Bronchial epithelial cell (primary cell): Measurements from ENCODE around the gene TIMP4. TPM values are rescaled to one million over a fixed set of nuclear protein-coding genes. Genes with fewer than 3 reads are reported as not detected.

Experiments used
- DNase-seq: peaks from one replicate; pipeline ENCODE4 v3.0.0-alpha.2; 2010; ENCODE audit warnings: low read depth
- FAIRE-seq: peaks from 2 replicates; lab custom pipeline; 2011; peaks lifted over from hg19 to GRCh38; lab: Jason Lieb, UNC
- H3K27me3 ChIP-seq: 2 replicates; pipeline ENCODE4 v1.5.1; 2011; ENCODE audit warnings: low read length; ENCODE audit not compliant: control insufficient read depth, insufficient read depth
- H3K36me3 ChIP-seq: 2 replicates; pipeline ENCODE4 v1.5.1; 2011; ENCODE audit warnings: low read length; ENCODE audit not compliant: control insufficient read depth, insufficient read depth
- H3K4me3 ChIP-seq: 2 replicates; pipeline ENCODE4 v1.5.1; 2011; ENCODE audit warnings: mild to moderate bottlenecking, low read depth, low read length, control low read depth
- CTCF ChIP-seq: IDR thresholded peaks from 2 replicates; pipeline ENCODE4 v1.5.1; 2011; ENCODE audit warnings: mild to moderate bottlenecking, moderate library complexity, low read length, control low read depth, inconsistent platforms; ENCODE audit not compliant: insufficient read depth, severe bottlenecking
- total RNA-seq: library from RNA; depleted of rRNA; stranded (reverse); fragments of >200 nt; gene quantifications from 2 replicates; pipeline ENCODE4 v1.2.1, GENCODE V29; 2014

Gene TIMP4
- total RNA-seq, 1 donor from 2014 or later, result 1.1 TPM

DNA sequence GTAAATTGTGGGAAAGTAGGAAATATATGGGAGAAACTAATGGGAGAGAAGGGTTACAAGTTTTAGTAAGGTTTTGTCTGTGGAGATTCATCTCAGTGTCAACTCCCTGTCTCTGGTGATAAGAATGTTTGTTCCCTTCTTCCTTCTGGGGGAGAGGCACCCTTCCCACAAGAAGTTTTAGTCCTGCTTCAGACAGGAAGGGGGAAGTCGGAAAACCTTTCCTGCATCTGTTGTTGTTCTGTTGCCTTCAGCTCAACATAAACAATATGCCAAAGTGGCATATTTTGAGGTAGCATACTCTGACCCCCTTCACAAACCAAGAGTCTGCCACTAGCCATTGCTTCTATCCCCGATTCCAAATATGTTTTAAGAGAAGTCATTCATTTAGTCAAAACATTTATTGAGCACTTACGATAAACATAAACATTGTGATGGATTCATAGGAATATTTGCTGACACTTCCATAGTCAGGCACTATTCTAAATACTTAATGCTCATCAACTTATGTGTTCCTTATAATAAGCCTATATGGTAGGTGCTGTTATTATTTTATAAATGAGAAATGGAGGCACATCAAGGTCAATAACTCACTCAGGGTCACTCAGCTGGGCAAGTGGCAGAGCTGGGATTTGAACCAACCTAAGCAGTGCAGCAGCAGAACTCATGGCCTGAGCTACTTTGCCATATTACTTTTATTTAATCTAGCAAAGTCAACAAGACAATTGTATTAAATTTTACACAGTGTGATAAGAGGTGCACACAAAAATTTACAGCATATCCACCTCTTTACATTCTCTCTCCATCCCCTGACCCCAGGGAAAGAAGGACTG, 34.2 kb upstream of the TIMP4 start:
- Histone ChIP-seq H3K27me3 (no peaks in the 10 kb centered on the region), H3K4me3 (no peak overlapping the region), H3K36me3 (no peaks in the 10 kb centered on the region)
- no peak for DNase-seq
- no peak for TF ChIP-seq CTCF
- FAIRE-seq, result no peak

DNA sequence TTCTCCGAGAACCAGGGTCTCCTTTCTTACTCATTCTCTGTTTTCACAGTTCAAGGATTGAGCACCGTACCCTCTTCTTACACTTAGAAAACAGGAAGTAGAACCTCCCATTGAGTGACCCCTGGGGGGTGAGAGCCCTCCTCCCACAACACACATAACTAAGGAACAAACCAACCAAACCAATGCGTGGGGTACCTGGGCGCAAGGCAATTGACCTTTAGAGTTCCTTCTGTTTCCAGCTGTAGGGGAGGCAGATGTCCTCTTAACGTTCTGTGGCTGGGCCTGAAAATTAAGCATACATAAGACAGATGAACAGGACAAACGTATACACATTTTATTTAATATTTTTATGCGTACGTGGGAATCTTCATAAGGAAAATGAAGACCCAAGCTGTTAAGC, 33.5 kb upstream of the TIMP4 start:
- no peak for TF ChIP-seq CTCF
- Histone ChIP-seq H3K4me3 (no peak overlapping the region), H3K36me3 (no peaks in the 10 kb centered on the region), H3K27me3 (no peaks in the 10 kb centered on the region)
- DNase-seq (no peak), FAIRE-seq (no peak)

- no peaks in the 10 kb centered on the region for H3K36me3 ChIP-seq
- H3K4me3 ChIP-seq, result no peak overlapping the region
- FAIRE-seq (no peak), DNase-seq (no peak)
- no peaks in the 10 kb centered on the region for H3K27me3 ChIP-seq
- no peak for TF ChIP-seq CTCF
These were observed 32.8 kb upstream of the TIMP4 start for GRCh38 chr3:12191559-12191958.

DNA sequence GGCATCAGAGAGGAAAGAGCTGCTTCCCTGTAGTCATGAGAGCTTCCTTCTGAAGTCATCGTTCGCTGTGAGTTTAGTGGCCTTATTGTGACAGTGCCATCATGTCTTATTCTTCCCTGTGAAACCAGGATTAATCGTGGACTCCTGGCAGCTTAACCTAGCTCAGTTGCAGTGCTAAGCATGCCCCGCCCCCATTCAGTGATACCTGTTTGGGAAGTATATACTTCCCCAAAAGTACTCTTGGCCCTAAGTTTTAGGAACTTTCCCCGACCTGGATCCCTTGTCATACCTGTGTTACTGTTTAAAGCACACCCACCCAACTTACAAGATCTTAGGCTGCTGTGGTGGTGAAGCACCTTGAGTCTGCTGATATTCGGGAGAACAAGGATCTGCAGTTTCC, 32.1 kb upstream of the TIMP4 start:
- no peaks in the 10 kb centered on the region for H3K36me3 ChIP-seq
- no peak for TF ChIP-seq CTCF
- no peak for FAIRE-seq
- no peak for DNase-seq
- H3K27me3 ChIP-seq, result no peaks in the 10 kb centered on the region
- H3K4me3 ChIP-seq, result no peak overlapping the region

- Histone ChIP-seq H3K4me3 (no peak overlapping the region), H3K27me3 (no peaks in the 10 kb centered on the region), H3K36me3 (no peaks in the 10 kb centered on the region)
- FAIRE-seq, result no peak
- no peak for TF ChIP-seq CTCF
- DNase-seq, result no peak
These were observed 31.6 kb upstream of the TIMP4 start for GRCh38 chr3:12190221-12190807.
